Esophagus muscularis mucosa (tissue), 4 donors: Measurements from ENCODE around the gene CLN5.

ENCODE experiments used
- EP300 ChIP-seq: sonication (generic); formaldehyde crosslinking; IDR thresholded peaks from one replicate; pipeline ENCODE4 v1.6.1; 2017; ENCODE audit warnings: antibody characterized with exemption
- POLR2AphosphoS5 ChIP-seq, 2 donors: sonication (generic); formaldehyde crosslinking; IDR thresholded peaks; one replicate each; pipeline ENCODE4 v1.6.1; 2017; ENCODE audit warnings: antibody characterized with exemption in 2 of 2
- TF ChIP-seq, protein P1 (sequence below), 3 experiments: fragments of 200-600 bp in 2 of 3; fragments of 450-650 bp in 1 of 3; sonication (generic) in 2 of 3; IDR thresholded peaks; one replicate each; pipeline ENCODE4 v1.5.1; 2017 to 2019; ENCODE audit warnings: antibody characterized with exemption in 3 of 3, mild to moderate bottlenecking in 2 of 3, moderate library complexity in 1 of 3

DNA sequence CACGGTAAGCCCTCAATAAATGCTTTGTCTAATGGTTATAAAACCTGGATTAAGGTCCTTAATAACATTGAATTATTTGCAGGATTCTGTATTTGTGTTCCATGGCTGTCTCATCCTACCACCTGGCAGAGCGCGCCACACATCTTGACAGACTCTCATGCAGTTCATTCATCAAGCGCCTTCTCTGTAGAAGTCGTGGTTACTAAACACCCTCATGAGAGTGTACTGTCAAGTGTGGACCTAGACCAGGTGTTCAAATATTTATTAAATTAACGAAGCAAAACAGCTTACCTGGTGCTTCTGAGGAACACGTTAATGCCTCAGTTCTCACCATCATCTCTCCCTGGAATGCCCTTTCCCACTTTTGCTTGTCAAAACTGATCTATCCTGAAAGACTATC, 48.2 kb downstream of the CLN5 start:
- TF ChIP-seq, protein P1, sequence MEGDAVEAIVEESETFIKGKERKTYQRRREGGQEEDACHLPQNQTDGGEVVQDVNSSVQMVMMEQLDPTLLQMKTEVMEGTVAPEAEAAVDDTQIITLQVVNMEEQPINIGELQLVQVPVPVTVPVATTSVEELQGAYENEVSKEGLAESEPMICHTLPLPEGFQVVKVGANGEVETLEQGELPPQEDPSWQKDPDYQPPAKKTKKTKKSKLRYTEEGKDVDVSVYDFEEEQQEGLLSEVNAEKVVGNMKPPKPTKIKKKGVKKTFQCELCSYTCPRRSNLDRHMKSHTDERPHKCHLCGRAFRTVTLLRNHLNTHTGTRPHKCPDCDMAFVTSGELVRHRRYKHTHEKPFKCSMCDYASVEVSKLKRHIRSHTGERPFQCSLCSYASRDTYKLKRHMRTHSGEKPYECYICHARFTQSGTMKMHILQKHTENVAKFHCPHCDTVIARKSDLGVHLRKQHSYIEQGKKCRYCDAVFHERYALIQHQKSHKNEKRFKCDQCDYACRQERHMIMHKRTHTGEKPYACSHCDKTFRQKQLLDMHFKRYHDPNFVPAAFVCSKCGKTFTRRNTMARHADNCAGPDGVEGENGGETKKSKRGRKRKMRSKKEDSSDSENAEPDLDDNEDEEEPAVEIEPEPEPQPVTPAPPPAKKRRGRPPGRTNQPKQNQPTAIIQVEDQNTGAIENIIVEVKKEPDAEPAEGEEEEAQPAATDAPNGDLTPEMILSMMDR (IDR thresholded peaks at IDR 0.05) = no peak
- no peak for TF ChIP-seq POLR2AphosphoS5 (IDR thresholded peaks at IDR 0.05)
- no peak for TF ChIP-seq EP300
